PFSK-1 (cell line): ENCODE measurements around the gene SLC37A3.

Experiments
- FOXP2 ChIP-seq: optimal IDR thresholded peaks from 2 replicates; pipeline ENCODE3; 2011; ENCODE audit warnings: borderline replicate concordance, control low read depth, inconsistent platforms; ENCODE audit not compliant: insufficient read depth; ENCODE audit errors: extremely low read length, extremely low read depth
- POLR2AphosphoS5 ChIP-seq: IDR thresholded peaks from 2 replicates; pipeline ENCODE4 v1.6.1; 2012; ENCODE audit warnings: low read depth, mild to moderate bottlenecking, control low read depth, low read length, moderate library complexity
- SIN3A ChIP-seq: IDR thresholded peaks from 2 replicates; pipeline ENCODE4 v1.6.1; 2012; ENCODE audit warnings: mild to moderate bottlenecking, low read length, moderate library complexity, borderline replicate concordance; ENCODE audit not compliant: insufficient read depth
- TAF1 ChIP-seq: IDR thresholded peaks from 2 replicates; pipeline ENCODE4 v1.6.1; 2012; ENCODE audit warnings: low read length, control low read depth, borderline replicate concordance; ENCODE audit not compliant: insufficient read depth
- TF ChIP-seq, protein P1 (sequence below), 2 experiments: IDR thresholded peaks; 2 replicates each; pipeline versions ENCODE4 v1.6.1 to v1.8.0; 2011 to 2012; ENCODE audit warnings: low read depth in 2 of 2, low read length in 2 of 2, control low read depth in 1 of 2, inconsistent platforms in 1 of 2, mild to moderate bottlenecking in 1 of 2, moderate library complexity in 1 of 2; ENCODE audit not compliant: insufficient read depth in 1 of 2

Gene SLC37A3

DNA sequence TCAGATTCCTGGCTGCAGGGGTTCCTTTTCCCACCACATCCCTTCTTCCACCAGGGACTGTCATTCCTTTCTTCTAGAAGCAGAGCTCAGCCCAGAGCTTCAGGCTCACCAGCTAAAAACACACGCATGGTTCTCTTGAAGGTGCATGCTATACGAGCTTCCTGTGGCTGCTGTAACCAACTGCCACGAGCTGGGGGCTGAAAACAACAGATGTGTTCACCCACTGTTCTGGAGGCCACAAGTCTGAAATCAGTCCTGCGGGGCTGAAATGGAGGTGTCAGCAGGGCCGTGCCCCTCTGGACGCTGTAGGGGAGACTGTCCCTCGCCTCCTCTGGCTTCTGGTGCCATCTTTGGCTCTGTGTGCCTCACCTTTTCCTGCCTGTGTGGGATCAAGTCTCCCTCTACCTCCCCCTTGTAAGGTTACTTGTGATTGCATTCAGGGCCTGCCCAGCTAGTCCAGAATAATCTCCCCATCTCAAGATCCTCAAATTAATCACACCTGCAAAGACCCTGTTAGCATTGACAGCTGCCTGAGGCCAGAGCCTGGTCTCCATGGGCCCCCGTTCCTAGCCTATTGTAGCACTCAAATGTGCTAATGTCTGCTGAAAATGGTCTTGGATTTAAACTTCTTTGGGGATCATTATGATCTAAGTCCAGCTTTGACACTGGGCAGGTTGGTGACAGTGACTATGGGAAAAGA lies 19.3 kb upstream of the SLC37A3 start:
- no peak for TF ChIP-seq POLR2AphosphoS5
- no peak for TF ChIP-seq SIN3A
- TF ChIP-seq, protein P1, sequence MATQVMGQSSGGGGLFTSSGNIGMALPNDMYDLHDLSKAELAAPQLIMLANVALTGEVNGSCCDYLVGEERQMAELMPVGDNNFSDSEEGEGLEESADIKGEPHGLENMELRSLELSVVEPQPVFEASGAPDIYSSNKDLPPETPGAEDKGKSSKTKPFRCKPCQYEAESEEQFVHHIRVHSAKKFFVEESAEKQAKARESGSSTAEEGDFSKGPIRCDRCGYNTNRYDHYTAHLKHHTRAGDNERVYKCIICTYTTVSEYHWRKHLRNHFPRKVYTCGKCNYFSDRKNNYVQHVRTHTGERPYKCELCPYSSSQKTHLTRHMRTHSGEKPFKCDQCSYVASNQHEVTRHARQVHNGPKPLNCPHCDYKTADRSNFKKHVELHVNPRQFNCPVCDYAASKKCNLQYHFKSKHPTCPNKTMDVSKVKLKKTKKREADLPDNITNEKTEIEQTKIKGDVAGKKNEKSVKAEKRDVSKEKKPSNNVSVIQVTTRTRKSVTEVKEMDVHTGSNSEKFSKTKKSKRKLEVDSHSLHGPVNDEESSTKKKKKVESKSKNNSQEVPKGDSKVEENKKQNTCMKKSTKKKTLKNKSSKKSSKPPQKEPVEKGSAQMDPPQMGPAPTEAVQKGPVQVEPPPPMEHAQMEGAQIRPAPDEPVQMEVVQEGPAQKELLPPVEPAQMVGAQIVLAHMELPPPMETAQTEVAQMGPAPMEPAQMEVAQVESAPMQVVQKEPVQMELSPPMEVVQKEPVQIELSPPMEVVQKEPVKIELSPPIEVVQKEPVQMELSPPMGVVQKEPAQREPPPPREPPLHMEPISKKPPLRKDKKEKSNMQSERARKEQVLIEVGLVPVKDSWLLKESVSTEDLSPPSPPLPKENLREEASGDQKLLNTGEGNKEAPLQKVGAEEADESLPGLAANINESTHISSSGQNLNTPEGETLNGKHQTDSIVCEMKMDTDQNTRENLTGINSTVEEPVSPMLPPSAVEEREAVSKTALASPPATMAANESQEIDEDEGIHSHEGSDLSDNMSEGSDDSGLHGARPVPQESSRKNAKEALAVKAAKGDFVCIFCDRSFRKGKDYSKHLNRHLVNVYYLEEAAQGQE (IDR thresholded peaks at IDR 0.05; ENCODE audit: insufficient read depth in 1 of 2, low read depth in 2 of 2, low read length in 2 of 2) = no peak
- TF ChIP-seq TAF1 = no peak

DNA sequence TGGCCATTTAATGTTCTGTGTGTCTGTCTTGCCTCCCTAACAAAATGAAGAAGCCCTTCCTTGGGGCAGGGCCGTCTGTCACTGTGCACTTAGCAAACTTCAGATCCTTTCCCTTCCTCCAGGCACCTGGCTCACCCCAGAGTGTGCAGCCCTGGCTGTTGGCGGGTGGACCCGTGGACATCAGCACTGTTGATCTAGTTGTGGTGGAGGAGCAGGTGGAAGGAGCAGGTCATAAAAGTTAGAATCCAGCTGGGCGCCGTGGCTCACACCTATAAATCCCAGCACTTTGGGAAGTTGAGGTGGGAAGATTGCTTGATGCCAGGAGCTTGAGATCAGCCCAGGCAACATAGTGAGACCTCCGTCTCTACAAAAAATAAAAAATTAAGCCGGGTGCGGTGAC lies 18.2 kb upstream of the SLC37A3 start:
- no peak for TF ChIP-seq POLR2AphosphoS5
- TF ChIP-seq SIN3A = no peak
- TF ChIP-seq, protein P1 (IDR thresholded peaks at IDR 0.05; ENCODE audit: insufficient read depth in 1 of 2, low read depth in 2 of 2, low read length in 2 of 2) = no peak
- TF ChIP-seq FOXP2 = no peak
- TF ChIP-seq TAF1 = no peak

DNA sequence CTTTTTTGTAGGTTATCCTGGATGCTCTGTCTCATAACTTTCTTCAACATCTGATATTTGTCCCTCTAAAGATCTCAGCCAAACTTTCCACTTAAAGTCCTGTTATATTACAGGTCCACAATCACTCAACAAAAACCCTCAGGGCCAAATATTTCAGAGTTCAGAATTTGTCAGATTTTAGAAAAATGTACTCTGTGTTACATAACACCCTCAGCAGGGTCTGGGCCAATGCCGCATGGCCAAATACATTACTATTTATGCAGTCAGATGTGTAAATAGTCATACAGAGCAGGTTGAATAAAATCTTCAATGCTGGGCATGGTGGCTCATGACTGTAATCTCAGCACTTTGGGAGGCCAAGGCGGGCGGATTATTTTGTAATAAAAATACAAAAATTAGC lies 17.0 kb upstream of the SLC37A3 start:
- no peak for TF ChIP-seq POLR2AphosphoS5
- no peak for TF ChIP-seq TAF1
- TF ChIP-seq, protein P1 (IDR thresholded peaks at IDR 0.05; ENCODE audit: insufficient read depth in 1 of 2, low read depth in 2 of 2, low read length in 2 of 2) = no peak
- no peak for TF ChIP-seq FOXP2
- no peak for TF ChIP-seq SIN3A

DNA sequence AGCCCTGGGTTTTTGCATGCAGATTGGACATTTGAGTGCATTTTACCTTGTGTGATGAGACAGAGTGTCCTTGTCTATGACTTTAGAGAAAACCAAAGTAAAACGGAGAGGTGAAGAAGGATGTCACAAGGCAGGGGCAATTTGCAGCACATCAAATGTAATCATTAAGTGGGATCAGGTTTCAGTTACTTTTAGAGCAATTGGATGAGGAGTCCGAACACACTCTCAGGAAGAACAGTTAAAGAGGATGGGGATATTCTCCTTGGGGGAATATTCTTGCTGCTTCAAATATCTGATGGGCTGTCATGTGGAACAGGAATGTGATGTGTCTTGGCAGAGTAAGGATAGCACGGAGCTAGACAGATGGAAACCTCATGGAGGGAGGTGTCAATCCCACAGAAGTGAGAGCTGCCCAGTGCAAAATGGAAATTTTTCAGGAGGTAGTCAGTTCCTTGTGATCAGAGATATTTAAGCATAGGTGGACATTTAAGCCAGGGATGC lies 6.3 kb upstream of the SLC37A3 start:
- TF ChIP-seq, protein P1 (IDR thresholded peaks at IDR 0.05; ENCODE audit: insufficient read depth in 1 of 2, low read depth in 2 of 2, low read length in 2 of 2) = no peak
- TF ChIP-seq TAF1 (no peak), SIN3A (no peak), FOXP2 (no peak), POLR2AphosphoS5 (no peak)
